Mesendoderm (in vitro differentiated cells): ENCODE results near the gene TPCN1.

Experiments
- DNase-seq: peaks from one replicate; pipeline ENCODE4 v3.0.0; 2013
- H2AK5ac ChIP-seq: 2 replicates; pipeline ENCODE4 v1.6.1; 2013; ENCODE audit warnings: low read length, inconsistent platforms
- H2BK120ac ChIP-seq: 2 replicates; pipeline ENCODE4 v1.6.1; 2013; ENCODE audit warnings: low read depth, mild to moderate bottlenecking, low read length, moderate library complexity, mixed read lengths
- H2BK15ac ChIP-seq: replicated peaks from 2 replicates; pipeline ENCODE4 v1.6.1; 2013; ENCODE audit warnings: low read depth, mild to moderate bottlenecking, moderate library complexity
- H2BK5ac ChIP-seq: 2 replicates; pipeline ENCODE4 v1.6.1; 2013; ENCODE audit warnings: low read length, inconsistent platforms
- H3K18ac ChIP-seq: 2 replicates; pipeline ENCODE4 v1.6.1; 2013; ENCODE audit warnings: mild to moderate bottlenecking, low read length, mixed read lengths
- H3K23ac ChIP-seq: one replicate; pipeline ENCODE4 v1.6.1; 2013; ENCODE audit warnings: low read length
- H3K27ac ChIP-seq: 2 replicates; pipeline ENCODE4 v1.5.1; 2013; ENCODE audit warnings: low read depth, mild to moderate bottlenecking, inconsistent platforms, low read length, moderate library complexity
- H3K27me3 ChIP-seq: 2 replicates; pipeline ENCODE4 v1.6.1; 2013; ENCODE audit warnings: low read length, control low read depth, mild to moderate bottlenecking, inconsistent platforms; ENCODE audit not compliant: insufficient read depth, poor library complexity
- H3K36me3 ChIP-seq: 2 replicates; pipeline ENCODE4 v1.6.1; 2013; ENCODE audit warnings: low read length, inconsistent platforms; ENCODE audit not compliant: control insufficient read depth, insufficient read depth
- H3K4ac ChIP-seq: one replicate; pipeline ENCODE4 v1.6.1; 2013; ENCODE audit warnings: low read depth, mild to moderate bottlenecking, low read length, moderate library complexity
- H3K4me1 ChIP-seq: 2 replicates; pipeline ENCODE4 v1.6.1; 2013; ENCODE audit warnings: low read depth, low read length, inconsistent platforms; ENCODE audit not compliant: control insufficient read depth
- H3K4me2 ChIP-seq: 2 replicates; pipeline ENCODE4 v1.6.1; 2013; ENCODE audit warnings: low read length
- H3K4me3 ChIP-seq: 2 replicates; pipeline ENCODE4 v1.5.1; 2013; ENCODE audit warnings: mild to moderate bottlenecking, low read length
- H3K56ac ChIP-seq: one replicate; pipeline ENCODE4 v1.6.1; 2013; ENCODE audit warnings: low read length
- H3K79me1 ChIP-seq: 2 replicates; pipeline ENCODE4 v1.6.1; 2013; ENCODE audit warnings: low read length, inconsistent platforms
- H3K79me2 ChIP-seq: 2 replicates; pipeline ENCODE4 v1.6.1; 2013; ENCODE audit warnings: mild to moderate bottlenecking, low read length; ENCODE audit not compliant: control insufficient read depth, insufficient read depth
- H3K9ac ChIP-seq: 2 replicates; pipeline ENCODE4 v1.6.1; 2013; ENCODE audit warnings: low read length, inconsistent platforms
- H4K5ac ChIP-seq: one replicate; pipeline ENCODE4 v1.6.1; 2013; ENCODE audit warnings: low read length
- H4K8ac ChIP-seq: one replicate; pipeline ENCODE4 v1.6.1; 2013; ENCODE audit warnings: low read depth, mild to moderate bottlenecking, control low read depth, low read length, moderate library complexity
- WGBS: extraction: QIAGEN DNeasy Blood & Tissue Kit; methylation state at CpG from one replicate; pipeline ENCODE4 v1.1.7; 2013; ENCODE audit warnings: low lambda C conversion rate, missing lambda C conversion rate; ENCODE audit not compliant: insufficient coverage; ENCODE audit errors: extremely low coverage; 5-methylcytosine and 5-hydroxymethylcytosine counted together

Gene TPCN1

GRCh38 chr12:113328368-113328889, 107.2 kb downstream of the TPCN1 start:
- Histone ChIP-seq H2AK5ac (no peak overlapping the region), H3K9ac (no peak overlapping the region), H2BK5ac (no peak overlapping the region), H3K36me3 (no peaks in the 10 kb centered on the region), H3K79me1 (no peaks in the 10 kb centered on the region), H4K5ac (no peak overlapping the region), H3K4me2 (no peak overlapping the region), H3K4ac (no peak overlapping the region), H4K8ac (no peak overlapping the region), H3K18ac (no peak overlapping the region), H3K4me3 (no peak overlapping the region), H3K23ac (no peak overlapping the region), H3K27ac (no peak overlapping the region), H2BK120ac (no peak overlapping the region), H2BK15ac (no peak overlapping the region), H3K79me2 (no peaks in the 10 kb centered on the region), H3K4me1 (no peaks in the 10 kb centered on the region), H3K27me3 (no peaks in the 10 kb centered on the region), H3K56ac (no peak overlapping the region)
- no CpG with 5 or more reads among the region's 5 CpGs for WGBS
- DNase-seq: no peak

GRCh38 chr12:113329022-113329790, 107.9 kb downstream of the TPCN1 start:
- Histone ChIP-seq H3K4me2 (no peak overlapping the region), H4K5ac (no peak overlapping the region), H3K56ac (no peak overlapping the region), H3K27ac (no peak overlapping the region), H3K4me1 (no peaks in the 10 kb centered on the region), H4K8ac (no peak overlapping the region), H2BK120ac (no peak overlapping the region), H3K23ac (no peak overlapping the region), H3K9ac (no peak overlapping the region), H3K27me3 (no peaks in the 10 kb centered on the region), H3K4ac (no peak overlapping the region), H3K18ac (no peak overlapping the region), H2AK5ac (no peak overlapping the region), H3K36me3 (no peaks in the 10 kb centered on the region), H3K79me1 (no peaks in the 10 kb centered on the region), H3K4me3 (no peak overlapping the region), H2BK15ac (no peak overlapping the region), H2BK5ac (no peak overlapping the region), H3K79me2 (no peaks in the 10 kb centered on the region)
- no CpG with 5 or more reads among the region's 9 CpGs for WGBS
- no peak for DNase-seq

GRCh38 chr12:113329791-113330417, 108.6 kb downstream of the TPCN1 start:
- Histone ChIP-seq H3K36me3 (no peaks in the 10 kb centered on the region), H3K56ac (no peak overlapping the region), H3K4me2 (no peak overlapping the region), H3K27ac (no peak overlapping the region), H3K23ac (no peak overlapping the region), H3K4ac (no peak overlapping the region), H4K8ac (no peak overlapping the region), H2BK15ac (no peak overlapping the region), H3K4me3 (no peak overlapping the region), H3K79me2 (no peaks in the 10 kb centered on the region), H3K9ac (no peak overlapping the region), H3K79me1 (no peaks in the 10 kb centered on the region), H2BK120ac (no peak overlapping the region), H3K18ac (no peak overlapping the region), H3K27me3 (no peaks in the 10 kb centered on the region), H2AK5ac (no peak overlapping the region), H2BK5ac (no peak overlapping the region), H4K5ac (no peak overlapping the region), H3K4me1 (no peaks in the 10 kb centered on the region)
- WGBS: no CpG with 5 or more reads among the region's 1 CpG
- DNase-seq: no peak

GRCh38 chr12:113330505-113330904, 109.2 kb downstream of the TPCN1 start:
- Histone ChIP-seq H3K56ac (no peak overlapping the region), H3K4me2 (no peak overlapping the region), H3K79me1 (no peaks in the 10 kb centered on the region), H4K5ac (no peak overlapping the region), H3K9ac (no peak overlapping the region), H2AK5ac (no peak overlapping the region), H2BK5ac (no peak overlapping the region), H3K23ac (no peak overlapping the region), H3K4me3 (no peak overlapping the region), H3K36me3 (no peaks in the 10 kb centered on the region), H3K79me2 (no peaks in the 10 kb centered on the region), H3K4me1 (no peaks in the 10 kb centered on the region), H3K27ac (no peak overlapping the region), H2BK15ac (no peak overlapping the region), H3K27me3 (no peaks in the 10 kb centered on the region), H4K8ac (no peak overlapping the region), H3K18ac (no peak overlapping the region), H2BK120ac (no peak overlapping the region), H3K4ac (no peak overlapping the region)
- DNase-seq: no peak
- no CpG with 5 or more reads among the region's 2 CpGs for WGBS

- Histone ChIP-seq H3K36me3 (no peaks in the 10 kb centered on the region), H3K4ac (no peak overlapping the region), H2AK5ac (no peak overlapping the region), H3K56ac (no peak overlapping the region), H3K4me2 (no peak overlapping the region), H3K79me1 (no peaks in the 10 kb centered on the region), H2BK120ac (no peak overlapping the region), H2BK5ac (no peak overlapping the region), H4K5ac (no peak overlapping the region), H3K79me2 (no peaks in the 10 kb centered on the region), H3K9ac (no peak overlapping the region), H3K4me1 (no peaks in the 10 kb centered on the region), H3K27ac (no peak overlapping the region), H3K23ac (no peak overlapping the region), H3K18ac (no peak overlapping the region), H4K8ac (no peak overlapping the region), H3K4me3 (no peak overlapping the region), H3K27me3 (no peaks in the 10 kb centered on the region), H2BK15ac (no peak overlapping the region)
- DNase-seq: no peak
- WGBS: no CpG with 5 or more reads among the region's 17 CpGs
Measured at GRCh38 chr12:113332688-113333417, 111.6 kb downstream of the TPCN1 start.
